HG03442 (cell line): Measurements from ENCODE around the gene SPINK8.
"Not testable (repeated sequence)": the region's sequence is repeated elsewhere in the genome, so short reads cannot be mapped to it uniquely, and the experiment has no call there.

Experiments
- ATAC-seq: cut with Tn5 transposase; IDR thresholded peaks from one replicate; pipeline ENCODE4 v1.9.1; 2021; ENCODE audit warnings: mild to moderate bottlenecking, moderate library complexity; ENCODE audit not compliant: unreplicated experiment

SPINK8 gene

DNA sequence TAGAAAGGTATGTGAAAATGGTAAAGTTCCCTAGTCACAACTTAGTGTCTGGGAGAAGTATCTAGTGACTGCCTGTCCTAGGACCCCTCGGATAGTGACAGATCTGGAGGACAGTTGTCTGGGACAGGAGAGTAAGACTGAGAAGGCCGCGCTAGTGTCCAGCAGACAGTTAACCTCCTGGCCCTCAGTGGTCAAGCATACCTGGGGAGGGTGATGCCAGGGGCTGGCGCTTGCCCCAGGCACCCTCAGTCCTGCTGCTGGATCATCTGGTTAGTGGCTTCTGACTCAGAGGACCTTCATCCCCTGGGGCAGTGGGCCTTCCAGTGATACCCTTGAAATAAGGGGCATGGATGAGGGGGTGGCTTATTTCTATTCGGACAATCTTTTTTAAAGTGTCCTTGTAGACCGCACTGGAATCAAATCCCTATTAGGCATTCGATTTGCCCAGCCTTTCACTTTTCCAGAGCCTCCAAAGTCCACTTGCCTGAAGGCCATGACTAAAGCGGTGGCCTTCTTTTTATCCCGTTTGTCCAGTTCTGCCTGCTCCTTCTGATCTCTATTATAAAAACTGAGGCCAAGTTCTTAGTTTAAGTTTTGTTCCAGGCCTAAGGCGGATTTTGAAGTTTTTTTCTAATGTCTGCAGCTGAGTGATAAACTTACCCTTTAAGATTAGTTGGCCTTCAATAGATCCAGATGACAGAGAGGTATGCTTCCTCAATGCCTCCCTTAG lies 1.6 kb downstream of the SPINK8 start:
- ATAC-seq, result not testable (repeated sequence)

DNA sequence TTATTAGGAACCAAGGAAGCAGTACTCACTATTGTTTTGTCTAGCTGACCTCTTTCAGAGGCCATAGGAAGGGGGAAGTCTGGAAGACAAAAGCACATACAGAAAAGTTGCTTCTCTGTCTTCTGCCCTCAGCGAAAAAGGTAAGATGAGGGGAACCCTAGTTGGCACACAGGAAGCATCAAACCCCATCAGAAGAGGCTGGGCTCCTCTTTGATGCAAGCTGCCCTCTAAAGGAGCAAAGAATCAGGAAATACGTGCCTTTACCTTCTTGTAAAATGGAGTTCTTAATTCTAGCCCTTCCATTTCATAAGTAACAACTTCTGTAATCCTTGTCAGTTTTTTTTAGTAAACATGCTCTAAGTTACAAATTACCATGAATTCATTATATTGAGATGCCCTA lies 12.5 kb downstream of the SPINK8 start:
- no peak for ATAC-seq

DNA sequence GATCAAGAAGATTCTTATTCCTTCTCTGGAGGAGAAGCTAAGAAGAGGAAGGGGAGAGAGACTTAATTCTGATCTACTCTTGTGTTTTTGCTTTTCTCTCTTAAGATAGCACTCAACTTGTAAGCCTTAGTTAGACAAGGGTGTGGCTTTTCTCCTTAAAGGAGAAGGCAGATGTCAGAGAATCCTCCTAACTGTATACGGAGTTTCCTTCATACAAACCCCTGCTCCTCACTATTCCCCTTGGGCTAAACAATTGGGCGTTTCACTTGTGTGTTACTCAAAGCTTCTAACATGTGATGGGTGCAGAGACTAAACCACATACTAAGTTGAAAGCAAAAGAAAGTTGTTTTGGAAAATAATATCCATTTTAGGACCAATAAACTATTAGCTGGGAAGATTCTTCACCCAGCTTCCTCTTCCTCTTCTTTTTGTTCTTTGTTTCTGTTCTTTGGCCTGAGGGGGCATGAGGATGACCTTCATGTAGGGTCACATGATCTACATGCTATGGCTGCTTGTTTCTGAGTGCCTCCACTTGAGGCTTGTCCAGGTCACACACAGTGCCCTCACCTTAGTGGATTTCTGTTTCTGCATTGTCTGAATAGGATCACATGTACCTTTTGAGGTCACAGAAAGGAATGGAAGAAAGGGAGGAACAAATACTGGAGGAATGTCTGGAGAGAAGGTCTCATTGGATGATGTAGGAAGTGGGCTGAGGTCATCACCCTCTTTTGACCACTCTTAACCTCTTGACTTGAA lies 14.6 kb downstream of the SPINK8 start:
- no peak for ATAC-seq

DNA sequence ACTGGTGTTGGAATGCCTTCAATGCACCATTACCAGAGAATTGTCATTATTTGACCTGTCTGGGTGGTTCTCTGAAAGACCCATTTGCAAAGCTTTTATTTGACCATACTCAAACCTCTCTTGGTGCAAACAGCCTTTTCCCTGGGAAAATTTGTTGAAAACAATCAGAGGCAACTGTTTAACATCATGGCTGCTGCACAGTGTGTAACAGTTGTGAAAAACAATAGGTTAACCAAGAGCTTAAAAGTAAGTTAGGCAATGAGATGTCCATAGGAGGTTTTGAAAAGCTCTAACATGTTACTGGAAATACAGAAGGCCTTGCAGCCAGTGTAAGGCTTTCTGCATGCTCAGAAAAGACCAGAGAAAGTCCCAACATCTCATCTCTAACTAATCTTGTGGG lies 18.9 kb downstream of the SPINK8 start:
- ATAC-seq, result no peak

DNA sequence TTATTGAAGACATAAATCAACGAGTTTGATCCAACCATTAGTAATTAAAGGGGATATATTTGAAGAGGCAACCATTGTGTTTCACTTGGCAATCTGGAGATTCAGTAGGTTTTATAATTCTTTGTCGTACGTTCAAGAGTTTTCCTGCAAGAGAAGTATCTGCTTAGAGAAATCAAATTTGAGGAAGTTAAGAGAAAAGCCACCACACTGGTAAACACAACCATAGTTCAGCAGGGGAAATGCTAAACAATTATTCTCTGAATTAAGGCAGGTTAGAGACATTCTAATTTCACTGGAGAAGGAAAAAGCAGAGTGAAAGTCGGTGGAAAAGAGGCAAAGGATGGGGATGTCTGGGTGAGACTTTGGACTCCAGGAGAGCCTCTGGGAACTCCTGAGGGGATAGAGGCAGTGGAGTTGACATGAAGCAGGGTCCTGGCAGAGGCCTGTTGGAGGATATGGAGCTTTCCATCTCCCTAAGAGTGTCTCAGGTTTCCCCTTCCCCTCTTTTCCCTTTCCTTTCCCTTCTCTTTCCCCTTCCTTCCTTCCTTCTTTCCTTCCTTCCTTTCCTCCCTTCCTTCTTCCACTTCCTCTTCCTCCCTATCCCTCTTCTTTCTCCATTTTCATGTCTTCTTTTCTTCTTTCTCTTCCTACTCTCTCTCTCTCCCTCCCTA lies 26.5 kb downstream of the SPINK8 start:
- ATAC-seq, result no peak

DNA sequence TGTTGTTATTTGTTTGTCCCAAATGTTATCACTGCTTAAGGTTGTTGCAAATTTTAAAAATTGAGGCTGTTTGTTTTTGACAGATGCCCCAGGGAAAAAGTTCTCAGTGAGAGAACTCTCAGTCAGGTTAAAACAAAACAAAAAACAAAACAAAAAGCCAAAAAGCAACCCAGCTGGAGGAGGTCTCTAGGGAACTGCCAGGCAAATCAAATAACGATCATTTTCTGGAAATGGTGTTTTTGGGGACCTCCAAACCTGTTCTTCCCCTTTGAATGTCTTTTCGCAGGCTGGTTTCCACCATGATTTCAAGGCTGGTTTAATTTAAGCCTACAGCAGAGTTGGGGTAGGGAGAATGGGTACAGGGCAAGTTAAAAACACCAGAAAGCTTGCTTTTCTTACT lies 27.2 kb downstream of the SPINK8 start:
- no peak for ATAC-seq

DNA sequence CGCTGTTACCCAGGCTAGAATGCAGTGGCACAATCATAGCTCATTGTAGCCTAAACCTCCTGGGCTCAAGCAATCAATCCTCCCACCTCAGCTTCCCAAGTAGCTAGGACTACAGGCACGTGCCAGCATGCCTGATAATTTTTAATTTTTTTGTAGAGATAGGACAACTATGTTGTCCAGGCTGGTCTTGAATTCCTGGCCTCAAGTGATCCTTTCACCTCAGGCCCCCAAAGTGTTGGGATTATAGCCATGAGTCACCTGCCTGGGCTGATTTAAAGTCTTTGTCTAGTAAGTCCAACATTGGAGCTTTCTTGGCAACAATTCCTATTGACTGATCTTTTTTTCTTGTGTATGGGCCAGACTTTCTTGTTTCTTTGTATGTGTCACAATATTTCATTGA lies 28.1 kb downstream of the SPINK8 start:
- no peak for ATAC-seq

DNA sequence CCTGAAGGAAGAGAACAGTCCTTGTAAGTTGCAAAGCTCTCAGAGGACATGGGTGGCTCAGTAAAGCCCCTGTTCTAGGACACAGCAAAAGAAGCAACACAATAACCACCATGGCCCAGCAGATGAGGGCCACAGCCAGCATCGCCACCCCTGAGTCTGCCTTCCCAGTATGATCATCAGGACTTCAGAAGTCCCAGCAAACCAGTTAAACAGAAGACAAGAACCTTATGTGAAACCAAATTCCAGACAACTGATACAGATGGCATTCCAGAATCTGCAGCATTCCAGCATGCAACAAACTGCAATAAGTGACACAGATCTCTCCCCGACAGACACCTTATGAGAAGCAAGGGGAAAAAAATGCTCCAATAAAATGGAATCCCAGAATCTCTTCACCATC lies 30.4 kb downstream of the SPINK8 start:
- ATAC-seq, result no peak

DNA sequence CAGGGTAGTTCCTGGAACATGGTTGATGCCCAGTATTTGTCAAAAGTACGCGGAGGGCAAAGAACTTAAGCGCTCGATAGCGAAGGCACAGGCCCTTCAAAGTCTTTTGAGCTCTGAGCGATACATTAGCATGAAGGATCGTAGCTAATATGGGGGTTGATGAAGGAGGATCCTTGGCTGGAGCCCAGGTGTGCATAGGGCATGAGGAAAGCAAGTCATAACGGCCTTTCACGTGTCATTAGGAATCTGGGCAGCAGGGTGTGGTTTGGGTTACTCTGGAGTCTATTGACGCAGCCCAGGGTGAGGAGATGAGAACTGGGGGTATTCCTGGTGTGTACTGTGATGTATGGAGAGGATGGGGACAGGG lies 31.7 kb downstream of the SPINK8 start:
- no peak for ATAC-seq

DNA sequence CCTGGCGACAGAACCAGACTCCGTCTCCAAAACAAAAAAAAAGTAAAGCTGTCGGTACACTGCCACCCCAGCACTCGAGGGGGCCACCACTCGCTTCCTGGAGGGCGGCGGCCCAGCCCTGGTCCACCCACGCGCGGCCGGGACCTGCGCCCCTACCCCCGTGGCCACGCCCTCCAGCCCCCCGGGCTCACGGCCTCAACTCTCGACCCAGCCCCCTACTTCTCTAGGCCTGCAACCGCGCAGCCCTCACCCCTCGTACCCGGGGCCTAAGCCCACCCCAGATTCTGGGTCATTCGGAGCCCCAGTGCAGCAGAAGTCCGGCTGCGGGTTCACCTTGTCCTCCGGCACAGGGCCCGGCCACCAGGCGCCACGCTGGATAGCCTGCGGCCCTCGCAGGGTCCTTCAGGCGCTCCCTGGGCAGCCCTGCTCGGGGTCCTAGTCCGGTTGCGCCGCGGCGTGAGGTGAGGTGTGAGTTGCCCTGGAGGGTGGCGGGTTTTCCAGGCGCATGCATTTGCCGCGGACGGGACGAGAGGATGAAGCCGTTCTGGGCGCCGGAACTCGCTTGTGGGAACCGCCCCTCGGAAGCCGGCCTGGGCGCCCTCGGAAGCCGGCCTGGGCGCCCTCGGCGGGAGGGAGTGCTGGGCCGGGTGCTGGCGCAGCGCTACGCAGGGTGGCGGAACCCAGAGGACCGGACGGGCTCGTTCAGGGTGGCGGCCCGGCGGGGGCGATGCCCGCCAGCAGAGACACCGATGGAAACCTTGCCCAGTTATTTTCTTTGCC lies 32.3 kb downstream of the SPINK8 start, which contains the start of gene NME6:
Gene NME6, minus strand, starts transcription at position 348 of the 780 bp plus-strand sequence.
- peak; percentile 81 for ATAC-seq

DNA sequence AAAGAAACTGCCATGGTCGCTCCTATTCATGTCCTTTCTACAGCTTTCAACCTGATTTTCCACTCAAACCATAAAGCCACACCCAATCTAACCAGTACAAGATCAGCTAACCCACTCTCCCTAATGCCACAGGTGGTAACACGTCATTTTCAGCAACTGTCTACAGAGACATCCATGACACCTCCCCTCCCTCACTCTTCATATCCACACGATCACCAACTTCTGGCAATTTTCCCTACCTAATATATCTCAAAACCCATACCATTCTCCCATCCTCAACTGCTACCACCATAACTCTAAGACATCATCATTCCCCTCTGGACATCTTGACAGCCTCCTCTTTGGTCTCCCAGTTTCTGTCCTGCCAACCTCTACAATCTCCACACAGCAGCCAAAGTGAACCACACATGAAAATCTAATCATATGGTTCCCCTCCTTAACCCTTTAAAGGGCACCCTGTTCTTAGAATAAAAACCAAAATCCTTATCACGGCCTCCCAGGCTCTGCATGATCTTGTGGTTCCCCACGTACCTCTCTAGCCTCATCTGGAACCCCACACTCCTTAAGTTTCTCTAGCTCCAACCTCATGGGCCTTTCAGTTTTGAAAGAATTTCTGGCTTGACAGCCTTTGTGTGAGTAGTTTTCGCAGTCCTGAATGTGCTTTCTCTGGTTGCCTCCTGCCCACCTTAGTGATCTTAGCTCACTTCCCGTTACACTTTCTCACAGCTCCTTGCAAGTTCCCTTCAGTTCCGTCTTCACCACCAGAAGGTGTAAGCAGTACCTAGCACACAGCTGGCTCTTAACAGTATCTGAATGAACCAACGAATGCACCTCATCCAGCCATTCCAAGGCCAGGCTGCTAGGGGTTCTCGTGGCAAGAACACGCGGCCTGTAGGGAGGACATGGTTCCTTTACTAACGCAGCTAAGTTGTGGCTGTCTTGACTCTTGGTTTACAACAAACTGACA lies 33.4 kb downstream of the SPINK8 start:
- ATAC-seq, result peak; percentile 37

DNA sequence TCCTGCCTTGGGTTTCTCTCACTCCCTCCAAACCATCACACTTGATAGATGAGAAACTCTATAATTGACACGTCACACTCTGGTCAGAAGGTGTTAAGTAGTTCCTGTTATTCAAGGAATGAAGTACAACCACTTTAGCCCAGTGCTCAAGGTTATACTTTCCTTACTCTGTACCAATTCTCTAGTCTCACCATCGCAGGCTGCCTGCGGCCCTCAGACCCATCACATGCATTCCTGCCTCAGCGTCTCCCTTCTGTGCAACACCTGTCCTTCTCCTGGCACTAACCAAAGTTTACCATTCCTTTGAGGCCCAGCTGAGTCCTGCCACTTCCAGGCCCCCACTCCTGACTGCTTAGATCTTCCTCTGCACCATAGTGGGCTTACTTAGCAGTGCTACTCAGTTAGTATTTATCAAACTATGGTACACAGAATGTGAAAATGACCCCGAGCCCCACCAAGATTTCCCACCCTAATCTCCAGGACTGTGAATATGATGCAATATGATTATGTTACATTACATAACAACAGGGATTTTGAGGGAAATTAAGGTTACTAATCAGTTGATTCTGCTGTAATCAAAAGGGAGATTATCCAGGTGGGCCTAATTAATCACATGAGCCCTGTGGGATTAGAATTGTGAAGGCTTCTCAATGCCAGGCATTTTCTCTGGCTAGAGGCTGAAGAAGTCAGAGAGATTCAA lies 36.2 kb downstream of the SPINK8 start:
- ATAC-seq, result no peak

DNA sequence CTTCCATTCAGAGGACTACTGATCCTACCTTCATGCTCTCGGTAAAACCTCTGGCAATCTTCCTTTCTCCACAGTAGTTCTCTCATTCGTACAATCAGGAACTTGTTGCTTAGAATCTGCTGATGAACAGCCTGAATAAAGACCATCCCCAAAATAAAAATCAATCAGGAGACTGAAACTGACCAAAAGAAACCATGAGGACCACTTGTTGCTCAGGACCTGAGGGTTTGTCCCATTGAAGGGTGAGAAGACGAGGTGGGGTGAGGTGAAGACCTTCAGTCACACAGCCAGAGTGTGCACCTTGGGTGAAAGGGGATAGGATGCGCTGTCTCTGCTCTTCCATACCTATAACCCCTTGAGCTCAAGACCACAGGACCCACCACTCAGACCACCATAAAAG lies 36.8 kb downstream of the SPINK8 start:
- ATAC-seq, result no peak

DNA sequence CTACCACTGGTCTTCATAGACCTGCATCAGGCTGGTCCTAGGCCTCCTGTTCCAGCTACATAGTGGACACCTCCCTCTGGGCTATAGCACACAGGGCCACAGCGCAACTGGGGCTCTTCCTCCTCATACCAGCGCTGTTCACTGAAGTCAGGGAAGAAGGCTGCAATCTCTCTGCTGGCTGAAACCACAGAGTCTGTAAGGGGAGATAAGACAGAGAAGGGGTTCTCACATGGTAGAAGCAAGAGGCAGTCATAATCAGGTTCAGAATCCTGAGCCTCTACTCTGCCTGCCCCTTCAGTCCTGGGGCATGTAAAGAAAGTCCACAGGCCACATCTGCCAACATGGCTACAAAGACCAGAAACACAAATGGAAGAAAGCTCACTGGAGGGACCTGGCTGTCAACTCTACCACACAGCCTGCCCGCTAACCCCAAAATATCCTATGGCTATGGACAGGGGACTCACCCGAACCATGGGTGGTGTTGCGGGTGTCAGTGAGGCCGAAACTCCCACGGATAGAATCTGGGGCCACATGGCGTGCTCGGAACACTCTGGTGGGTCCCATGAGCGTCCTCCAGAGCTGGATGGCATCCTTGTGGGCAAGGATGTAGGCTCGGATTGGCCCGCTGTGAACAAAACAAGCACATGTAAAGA lies 38.7 kb downstream of the SPINK8 start:
- no peak for ATAC-seq

DNA sequence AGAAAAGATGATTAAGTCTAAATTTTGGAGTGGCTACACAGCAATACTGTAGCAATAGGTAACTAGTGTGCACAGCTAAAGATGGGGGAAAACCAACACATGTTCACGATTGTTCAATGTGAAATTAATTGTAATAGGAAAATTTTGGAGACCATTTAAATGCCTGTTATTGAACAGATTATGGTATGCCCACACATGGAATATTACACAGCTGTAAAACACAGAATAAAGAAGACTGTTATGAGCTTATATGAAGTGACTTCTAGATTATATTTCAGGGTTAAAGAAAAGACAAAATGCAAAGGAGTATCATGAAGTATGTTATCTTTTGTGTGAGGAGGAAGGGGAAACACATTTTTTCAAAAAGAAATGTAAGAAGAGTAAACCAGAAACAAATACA lies 43.8 kb downstream of the SPINK8 start:
- ATAC-seq, result no peak

DNA sequence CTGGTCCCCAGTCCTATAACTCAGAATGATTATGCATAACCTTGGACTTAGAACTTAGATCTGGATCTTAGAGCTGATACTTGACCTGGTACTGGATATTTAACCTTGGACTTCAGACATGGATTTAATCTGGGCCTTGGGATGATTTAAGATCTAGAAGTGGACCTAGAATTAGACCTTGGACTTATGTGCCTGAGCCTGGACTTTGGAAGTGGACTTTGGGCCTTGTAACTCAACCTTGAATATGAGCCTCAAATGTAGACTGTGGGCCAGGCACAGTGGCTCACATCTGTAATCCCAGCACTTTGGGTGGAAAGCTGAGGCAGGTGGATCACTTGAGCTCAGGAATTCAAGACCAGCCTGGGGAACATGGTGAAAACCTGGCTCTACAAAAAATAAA lies 46.4 kb downstream of the SPINK8 start:
- ATAC-seq, result no peak

DNA sequence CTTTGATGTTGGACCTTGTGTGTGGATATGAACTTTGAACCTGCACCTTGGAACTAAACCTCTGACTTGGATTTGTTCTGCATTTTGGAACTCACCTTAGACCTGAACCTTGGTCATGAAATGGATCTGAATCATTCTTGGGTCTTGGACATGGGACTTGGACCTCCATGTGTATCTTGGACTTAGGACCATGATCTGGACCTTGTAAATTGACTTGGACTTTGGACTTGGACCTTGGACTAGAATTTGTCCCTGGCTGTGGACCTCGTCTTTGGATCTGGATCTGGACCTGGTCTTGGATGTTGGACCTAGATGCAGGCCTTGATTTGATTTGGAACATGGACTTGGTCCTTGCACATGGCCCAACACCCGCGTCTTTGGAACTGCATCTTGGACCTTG lies 47.2 kb downstream of the SPINK8 start:
- ATAC-seq, result no peak

DNA sequence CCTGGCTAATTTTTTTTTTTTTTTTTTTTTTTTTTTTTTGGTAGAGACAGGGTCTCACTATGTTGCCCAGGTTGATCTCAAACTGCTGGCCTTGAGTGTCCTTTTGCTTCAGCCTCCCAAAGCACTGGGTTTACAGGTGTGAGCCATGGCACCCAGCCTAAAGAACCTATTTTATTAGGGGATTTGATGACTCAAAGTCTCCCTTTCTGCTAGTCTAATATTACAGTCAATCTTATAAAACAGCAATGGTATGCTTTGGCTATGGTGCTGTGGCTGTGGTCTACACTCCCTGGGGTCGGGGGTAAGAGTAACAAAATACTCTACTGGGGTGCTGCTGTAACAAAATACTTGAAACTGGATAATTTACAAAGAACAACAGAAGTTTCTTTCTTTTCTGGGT lies 47.8 kb downstream of the SPINK8 start:
- no peak for ATAC-seq

DNA sequence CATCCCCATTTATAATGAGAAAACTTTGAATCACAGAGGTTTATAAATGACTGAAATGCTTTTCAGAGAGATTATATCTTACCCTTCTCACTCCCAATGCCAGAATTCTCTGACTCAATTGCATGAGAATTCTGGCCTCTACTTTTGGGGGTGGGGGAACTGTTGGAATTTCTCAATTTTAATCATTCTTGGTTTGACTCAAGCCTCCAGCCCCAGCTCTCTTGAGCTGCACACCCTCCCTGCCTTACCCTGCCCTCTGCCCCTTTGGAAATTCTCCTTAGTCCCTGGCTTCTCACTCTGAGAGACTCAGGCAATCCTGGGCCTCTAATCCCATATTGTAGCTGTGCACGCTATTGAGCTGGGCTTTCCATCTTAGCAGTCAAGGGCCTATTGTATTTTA lies 48.3 kb downstream of the SPINK8 start:
- ATAC-seq, result no peak
